HG03066 (cell line): Measurements from ENCODE around the gene DDR2.
"Not testable (repeated sequence)": the region's sequence is repeated elsewhere in the genome, so short reads cannot be mapped to it uniquely, and the experiment has no call there.

Source experiments
- ATAC-seq: cut with Tn5 transposase; IDR thresholded peaks from one replicate; pipeline ENCODE4 v1.9.1; 2021; ENCODE audit warnings: low read depth; ENCODE audit not compliant: unreplicated experiment

The DDR2 gene

GRCh38 chr1:162717548-162718184 lies 85.4 kb downstream of the DDR2 start:
- ATAC-seq = no peak

GRCh38 chr1:162719678-162720077 lies 87.4 kb downstream of the DDR2 start:
- ATAC-seq = no peak

GRCh38 chr1:162720996-162721395 lies 88.7 kb downstream of the DDR2 start:
- ATAC-seq = no peak

- ATAC-seq = no peak
Observed at GRCh38 chr1:162721471-162721870, 89.2 kb downstream of the DDR2 start.

- no peak for ATAC-seq
Observed at GRCh38 chr1:162722036-162722435, 89.8 kb downstream of the DDR2 start.

- ATAC-seq = no peak
Observed at GRCh38 chr1:162724583-162725120, 92.4 kb downstream of the DDR2 start.

GRCh38 chr1:162725301-162725837 lies 93.1 kb downstream of the DDR2 start:
- no peak for ATAC-seq

GRCh38 chr1:162726555-162726954 lies 94.3 kb downstream of the DDR2 start:
- ATAC-seq = no peak

GRCh38 chr1:162727493-162727892 lies 95.2 kb downstream of the DDR2 start:
- not testable (repeated sequence) for ATAC-seq

- ATAC-seq = no peak
Observed at GRCh38 chr1:162728573-162728972, 96.3 kb downstream of the DDR2 start.

GRCh38 chr1:162729195-162729774 lies 97.0 kb downstream of the DDR2 start:
- ATAC-seq = not testable (repeated sequence)

- no peak for ATAC-seq
Observed at GRCh38 chr1:162732094-162732493, 99.8 kb downstream of the DDR2 start.

GRCh38 chr1:162732566-162733335 lies 100.5 kb downstream of the DDR2 start:
- no peak for ATAC-seq

- ATAC-seq = no peak
Observed at GRCh38 chr1:162733336-162733590, 101.0 kb downstream of the DDR2 start.

GRCh38 chr1:162734047-162734446 lies 101.8 kb downstream of the DDR2 start:
- no peak for ATAC-seq

- ATAC-seq = no peak
Observed at GRCh38 chr1:162736184-162736583, 103.9 kb downstream of the DDR2 start.

- ATAC-seq = peak; percentile 74
Observed at GRCh38 chr1:162736633-162737067, 104.4 kb downstream of the DDR2 start.

- ATAC-seq = no peak
Observed at GRCh38 chr1:162740755-162741154, 108.5 kb downstream of the DDR2 start.

- ATAC-seq = no peak
Observed at GRCh38 chr1:162741574-162741973, 109.3 kb downstream of the DDR2 start.

- not testable (repeated sequence) for ATAC-seq
Observed at GRCh38 chr1:162746264-162746942, 114.1 kb downstream of the DDR2 start.
